Activated gamma-delta T cell treated with anti-CD3 and anti-CD28 coated beads, Interleukin-2, amount 50 U/mL, for 16 hours (primary cell): ENCODE results near the gene METTL17.

Source experiments
- DNase-seq: peaks from one replicate; pipeline ENCODE4 v3.0.0-alpha.2; 2020; ENCODE audit warnings: low read depth

METTL17 gene

DNA sequence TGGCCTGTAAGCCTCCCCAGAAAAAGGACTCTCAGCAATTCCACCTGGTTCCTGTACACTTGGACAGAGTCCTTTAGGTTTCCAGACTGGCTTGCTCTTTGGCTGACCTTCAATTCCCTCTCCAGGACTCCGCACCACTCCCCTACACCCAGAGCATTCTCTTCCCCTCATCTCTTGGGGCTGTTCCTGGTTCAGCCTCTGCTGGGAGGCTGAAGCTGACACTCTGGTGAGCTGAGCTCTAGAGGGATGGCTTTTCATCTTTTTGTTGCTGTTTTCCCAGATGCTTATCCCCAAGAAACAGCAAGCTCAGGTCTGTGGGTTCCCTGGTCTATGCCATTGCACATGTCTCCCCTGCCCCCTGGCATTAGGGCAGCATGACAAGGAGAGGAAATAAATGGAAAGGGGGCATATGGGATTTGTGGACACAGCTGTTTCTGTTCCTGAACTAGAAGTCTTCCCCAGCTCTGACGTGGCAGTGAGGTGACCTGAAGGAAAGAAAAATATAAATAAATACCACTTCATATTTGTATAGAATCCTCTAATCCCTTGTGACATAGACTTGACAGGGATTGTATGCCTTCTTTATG, 53.7 kb downstream of the METTL17 start:
- no peak for DNase-seq

DNA sequence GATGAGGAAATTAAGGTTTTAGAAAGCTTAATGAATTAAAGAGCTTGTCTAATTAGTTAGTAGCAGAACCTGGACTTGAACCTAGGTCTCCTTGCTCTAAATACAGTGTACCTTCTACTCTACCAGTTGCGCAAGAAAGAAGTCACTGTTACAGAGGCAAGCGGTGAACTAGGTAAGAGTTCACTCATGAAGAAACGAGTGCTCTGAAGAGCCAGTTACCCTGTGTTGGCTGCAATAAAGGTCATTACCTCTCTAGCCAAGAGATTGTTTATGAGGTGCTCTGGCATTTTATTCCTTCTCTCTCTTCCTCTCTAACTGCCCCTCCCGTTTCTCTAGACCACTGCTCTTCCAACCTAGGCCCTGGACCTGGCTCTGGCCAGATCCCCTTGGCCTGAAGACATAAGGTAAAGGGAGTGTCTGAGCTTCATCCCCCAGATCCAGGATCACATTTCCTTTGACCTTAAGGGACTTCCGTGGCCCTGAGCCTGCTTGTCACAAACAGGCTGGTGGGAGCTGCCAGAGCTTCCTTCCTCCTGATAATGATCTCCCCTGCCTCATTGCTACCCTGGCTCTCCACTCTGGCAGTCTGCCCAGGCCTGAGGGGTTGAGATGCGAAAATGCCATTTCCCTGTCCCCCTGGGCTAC, 54.3 kb downstream of the METTL17 start:
- no peak for DNase-seq
